ENCODE data around the gene MRPL14.

- TF ChIP-seq YY1 (IDR thresholded peaks at IDR 0.05; ENCODE audit: low read depth, low read length) (no peak), KDM1A (IDR thresholded peaks at IDR 0.05; ENCODE audit: borderline replicate concordance, low read length) (no peak), TBP (IDR thresholded peaks at IDR 0.05; ENCODE audit: low read depth, low read length) (no peak), TEAD4 (IDR thresholded peaks at IDR 0.05; ENCODE audit: low read depth, low read length) (no peak), EP300 (IDR thresholded peaks at IDR 0.05; ENCODE audit: borderline replicate concordance in 1 of 2, low read depth in 2 of 2, low read length in 2 of 2) (no peak), POLR2A (IDR thresholded peaks at IDR 0.05; ENCODE audit: control extremely low read depth in 1 of 2, low read depth in 2 of 2, low read length in 2 of 2) (no peak), JUND (IDR thresholded peaks at IDR 0.05; ENCODE audit: low read length) (no peak), CHD2 (IDR thresholded peaks at IDR 0.05; ENCODE audit: low read length) (no peak), RAD21 (IDR thresholded peaks at IDR 0.05 in 1 of 2, conservative IDR thresholded peaks at IDR 0.05 in 1 of 2; ENCODE audit: low read depth in 2 of 2, low read length in 2 of 2) (no peak), MAFK (IDR thresholded peaks at IDR 0.05; ENCODE audit: low read depth, low read length) (no peak), KDM4A (IDR thresholded peaks at IDR 0.05; ENCODE audit: low read depth, low read length, severe bottlenecking) (no peak), JUN (IDR thresholded peaks at IDR 0.05; ENCODE audit: low read depth, low read length) (no peak)
- TF ChIP-seq, protein P1, sequence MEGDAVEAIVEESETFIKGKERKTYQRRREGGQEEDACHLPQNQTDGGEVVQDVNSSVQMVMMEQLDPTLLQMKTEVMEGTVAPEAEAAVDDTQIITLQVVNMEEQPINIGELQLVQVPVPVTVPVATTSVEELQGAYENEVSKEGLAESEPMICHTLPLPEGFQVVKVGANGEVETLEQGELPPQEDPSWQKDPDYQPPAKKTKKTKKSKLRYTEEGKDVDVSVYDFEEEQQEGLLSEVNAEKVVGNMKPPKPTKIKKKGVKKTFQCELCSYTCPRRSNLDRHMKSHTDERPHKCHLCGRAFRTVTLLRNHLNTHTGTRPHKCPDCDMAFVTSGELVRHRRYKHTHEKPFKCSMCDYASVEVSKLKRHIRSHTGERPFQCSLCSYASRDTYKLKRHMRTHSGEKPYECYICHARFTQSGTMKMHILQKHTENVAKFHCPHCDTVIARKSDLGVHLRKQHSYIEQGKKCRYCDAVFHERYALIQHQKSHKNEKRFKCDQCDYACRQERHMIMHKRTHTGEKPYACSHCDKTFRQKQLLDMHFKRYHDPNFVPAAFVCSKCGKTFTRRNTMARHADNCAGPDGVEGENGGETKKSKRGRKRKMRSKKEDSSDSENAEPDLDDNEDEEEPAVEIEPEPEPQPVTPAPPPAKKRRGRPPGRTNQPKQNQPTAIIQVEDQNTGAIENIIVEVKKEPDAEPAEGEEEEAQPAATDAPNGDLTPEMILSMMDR (IDR thresholded peaks at IDR 0.05; ENCODE audit: control extremely low read depth in 1 of 3, insufficient read depth in 1 of 3, low read depth in 1 of 3, low read length in 3 of 3): no peak
- TF ChIP-seq, protein P2, sequence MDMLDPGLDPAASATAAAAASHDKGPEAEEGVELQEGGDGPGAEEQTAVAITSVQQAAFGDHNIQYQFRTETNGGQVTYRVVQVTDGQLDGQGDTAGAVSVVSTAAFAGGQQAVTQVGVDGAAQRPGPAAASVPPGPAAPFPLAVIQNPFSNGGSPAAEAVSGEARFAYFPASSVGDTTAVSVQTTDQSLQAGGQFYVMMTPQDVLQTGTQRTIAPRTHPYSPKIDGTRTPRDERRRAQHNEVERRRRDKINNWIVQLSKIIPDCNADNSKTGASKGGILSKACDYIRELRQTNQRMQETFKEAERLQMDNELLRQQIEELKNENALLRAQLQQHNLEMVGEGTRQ (IDR thresholded peaks at IDR 0.05; ENCODE audit: low read length): no peak
Measured at GRCh38 chr6:44149369-44150012, 22.2 kb upstream of the MRPL14 start.
